ENCODE data around the gene LCE3B.

GRCh38 chr1:152623203-152623844, 9.7 kb downstream of the LCE3B start:
- TF ChIP-seq ZNF219 (CRISPR knock-in tag; IDR thresholded peaks at IDR 0.05; ENCODE audit: borderline replicate concordance) (no peak), ATF3 (CRISPR knock-in tag; conservative IDR thresholded peaks at IDR 0.05) (no peak), ESRRA (CRISPR knock-in tag; IDR thresholded peaks at IDR 0.05; ENCODE audit: borderline replicate concordance) (no peak), ZBTB21 (CRISPR knock-in tag; IDR thresholded peaks at IDR 0.05; ENCODE audit: borderline replicate concordance) (no peak), PRRX2 (CRISPR knock-in tag; IDR thresholded peaks at IDR 0.05) (no peak), FOXP1 (CRISPR knock-in tag; IDR thresholded peaks at IDR 0.05; ENCODE audit: borderline replicate concordance) (no peak)
- TF ChIP-seq, protein P1, sequence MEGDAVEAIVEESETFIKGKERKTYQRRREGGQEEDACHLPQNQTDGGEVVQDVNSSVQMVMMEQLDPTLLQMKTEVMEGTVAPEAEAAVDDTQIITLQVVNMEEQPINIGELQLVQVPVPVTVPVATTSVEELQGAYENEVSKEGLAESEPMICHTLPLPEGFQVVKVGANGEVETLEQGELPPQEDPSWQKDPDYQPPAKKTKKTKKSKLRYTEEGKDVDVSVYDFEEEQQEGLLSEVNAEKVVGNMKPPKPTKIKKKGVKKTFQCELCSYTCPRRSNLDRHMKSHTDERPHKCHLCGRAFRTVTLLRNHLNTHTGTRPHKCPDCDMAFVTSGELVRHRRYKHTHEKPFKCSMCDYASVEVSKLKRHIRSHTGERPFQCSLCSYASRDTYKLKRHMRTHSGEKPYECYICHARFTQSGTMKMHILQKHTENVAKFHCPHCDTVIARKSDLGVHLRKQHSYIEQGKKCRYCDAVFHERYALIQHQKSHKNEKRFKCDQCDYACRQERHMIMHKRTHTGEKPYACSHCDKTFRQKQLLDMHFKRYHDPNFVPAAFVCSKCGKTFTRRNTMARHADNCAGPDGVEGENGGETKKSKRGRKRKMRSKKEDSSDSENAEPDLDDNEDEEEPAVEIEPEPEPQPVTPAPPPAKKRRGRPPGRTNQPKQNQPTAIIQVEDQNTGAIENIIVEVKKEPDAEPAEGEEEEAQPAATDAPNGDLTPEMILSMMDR (IDR thresholded peaks at IDR 0.05) = no peak
- TF ChIP-seq, protein P2, sequence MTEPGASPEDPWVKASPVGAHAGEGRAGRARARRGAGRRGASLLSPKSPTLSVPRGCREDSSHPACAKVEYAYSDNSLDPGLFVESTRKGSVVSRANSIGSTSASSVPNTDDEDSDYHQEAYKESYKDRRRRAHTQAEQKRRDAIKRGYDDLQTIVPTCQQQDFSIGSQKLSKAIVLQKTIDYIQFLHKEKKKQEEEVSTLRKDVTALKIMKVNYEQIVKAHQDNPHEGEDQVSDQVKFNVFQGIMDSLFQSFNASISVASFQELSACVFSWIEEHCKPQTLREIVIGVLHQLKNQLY (CRISPR knock-in tag; IDR thresholded peaks at IDR 0.05) = no peak

All from WTC11 (cell line).